Measurements from ENCODE around the gene AHRR. TPM values are rescaled to one million over a fixed set of nuclear protein-coding genes. Genes with fewer than 3 reads are reported as not detected.

The AHRR gene
- total and polyA plus RNA-seq, 8 donors = 0.63 to 47.8 (median 1.1) TPM; not detected in 1

- intact Hi-C loops (cut with DNase I; ENCODE audit: low total_unique reads) = no loop called here
- TF ChIP-seq CTCF (IDR thresholded peaks at IDR 0.05) = no peak
- TF ChIP-seq POLR2AphosphoS5 (IDR thresholded peaks at IDR 0.05) = no peak
- TF ChIP-seq EP300 (IDR thresholded peaks at IDR 0.05) = no peak
- no peak for TF ChIP-seq POLR2A (IDR thresholded peaks at IDR 0.05)
- Histone ChIP-seq H3K9me3 (peaks cover 0 to 12% (median 10%) of the 10 kb centered on the region in 4 donors), H3K27me3 (no peaks in the 10 kb centered on the region), H3K4me1 (peaks cover 12 to 53% (median 29%) of the 10 kb centered on the region in 4 donors), H3K27ac (no peak overlapping the region), H3K36me3 (peaks cover 48 to 72% (median 67%) of the 10 kb centered on the region in 4 donors), H3K4me3 (no peak overlapping the region)
- no peak for DNase-seq
- WGBS, 5 donors = 90 to 95% (median 94%) methylated on average over 21 of the region's 21 CpGs
These were observed 126.0 kb downstream of the AHRR start for GRCh38 chr5:447501-447900.

- peak; percentile 28 for DNase-seq
- TF ChIP-seq CTCF (IDR thresholded peaks at IDR 0.05) = no peak
- TF ChIP-seq EP300 (IDR thresholded peaks at IDR 0.05) = no peak
- no peak for TF ChIP-seq POLR2AphosphoS5 (IDR thresholded peaks at IDR 0.05)
- TF ChIP-seq POLR2A (IDR thresholded peaks at IDR 0.05) = no peak
- H3K27ac ChIP-seq = peak overlapping the region in 1 of 5 donors; percentile 25
- H3K4me3 ChIP-seq = no peak overlapping the region
- no peaks in the 10 kb centered on the region for H3K27me3 ChIP-seq
- 83 to 93% (median 87%) methylated on average over 18 to 21 of the region's 21 CpGs for WGBS, 5 donors
- peaks cover 0 to 12% (median 10%) of the 10 kb centered on the region in 4 donors for H3K9me3 ChIP-seq
- intact Hi-C loops (cut with DNase I; ENCODE audit: low total_unique reads) = no loop called here
- peaks cover 11 to 52% (median 26%) of the 10 kb centered on the region in 4 donors for H3K4me1 ChIP-seq
- peaks cover 55 to 79% (median 74%) of the 10 kb centered on the region in 4 donors for H3K36me3 ChIP-seq
These were observed 126.7 kb downstream of the AHRR start for GRCh38 chr5:448061-448765.

GRCh38 chr5:448766-449090, 127.2 kb downstream of the AHRR start:
- intact Hi-C loops (cut with DNase I; ENCODE audit: low total_unique reads) = no loop called here
- DNase-seq = no peak
- Histone ChIP-seq H3K4me3 (no peak overlapping the region), H3K4me1 (peaks cover 8 to 48% (median 23%) of the 10 kb centered on the region in 4 donors), H3K9me3 (peaks cover 0 to 12% (median 10%) of the 10 kb centered on the region in 4 donors), H3K27ac (peak overlapping the region in 1 of 5 donors; percentile 25), H3K27me3 (no peaks in the 10 kb centered on the region), H3K36me3 (peaks cover 61 to 84% (median 79%) of the 10 kb centered on the region in 4 donors)
- 89 to 94% (median 90%) methylated on average over 12 of the region's 12 CpGs for WGBS, 5 donors
- TF ChIP-seq EP300 (IDR thresholded peaks at IDR 0.05) = no peak
- no peak for TF ChIP-seq POLR2A (IDR thresholded peaks at IDR 0.05)
- no peak for TF ChIP-seq POLR2AphosphoS5 (IDR thresholded peaks at IDR 0.05)
- no peak for TF ChIP-seq CTCF (IDR thresholded peaks at IDR 0.05)

GRCh38 chr5:449151-449550, 127.6 kb downstream of the AHRR start:
- 90 to 98% (median 95%) methylated on average over 5 of the region's 5 CpGs for WGBS, 5 donors
- H3K9me3 ChIP-seq = peaks cover 0 to 12% (median 10%) of the 10 kb centered on the region in 4 donors
- no peak overlapping the region for H3K4me3 ChIP-seq
- no peak for DNase-seq
- H3K27ac ChIP-seq = no peak overlapping the region
- H3K27me3 ChIP-seq = no peaks in the 10 kb centered on the region
- peaks cover 65 to 88% (median 84%) of the 10 kb centered on the region in 4 donors for H3K36me3 ChIP-seq
- H3K4me1 ChIP-seq = peaks cover 4 to 44% (median 19%) of the 10 kb centered on the region in 4 donors
- intact Hi-C loops (cut with DNase I; ENCODE audit: low total_unique reads) = no loop called here
- no peak for TF ChIP-seq CTCF (IDR thresholded peaks at IDR 0.05)
- no peak for TF ChIP-seq EP300 (IDR thresholded peaks at IDR 0.05)
- no peak for TF ChIP-seq POLR2AphosphoS5 (IDR thresholded peaks at IDR 0.05)
- no peak for TF ChIP-seq POLR2A (IDR thresholded peaks at IDR 0.05)

Data from stomach (tissue), 9 donors.